ENCODE data around the gene CAD. TPM values are rescaled to one million over a fixed set of nuclear protein-coding genes. Genes with fewer than 3 reads are reported as not detected.

Gene CAD
- total RNA-seq, 1 experiment from 2014 or later, result 130 TPM

DNA sequence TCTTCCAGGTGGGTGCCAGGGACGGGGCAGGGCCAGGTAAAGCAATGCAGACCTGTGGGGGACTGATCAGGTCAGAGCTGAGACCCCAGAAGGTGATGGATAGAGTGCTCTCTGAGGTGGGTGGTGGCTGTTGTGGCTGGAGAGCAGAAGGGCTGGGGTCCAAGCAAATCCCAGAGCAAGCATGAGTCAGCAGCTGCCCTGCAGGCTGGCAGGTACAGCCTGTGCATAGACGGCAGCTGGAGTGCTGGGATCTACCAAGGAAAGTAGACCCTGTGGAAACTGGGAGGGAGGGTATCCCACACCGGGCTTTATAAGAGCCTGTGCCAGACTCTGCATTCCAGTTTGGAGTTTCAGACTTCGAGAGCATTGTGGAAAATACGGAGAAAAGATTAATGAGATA lies 65.7 kb downstream of the CAD start:
- TF ChIP-seq, protein P1, sequence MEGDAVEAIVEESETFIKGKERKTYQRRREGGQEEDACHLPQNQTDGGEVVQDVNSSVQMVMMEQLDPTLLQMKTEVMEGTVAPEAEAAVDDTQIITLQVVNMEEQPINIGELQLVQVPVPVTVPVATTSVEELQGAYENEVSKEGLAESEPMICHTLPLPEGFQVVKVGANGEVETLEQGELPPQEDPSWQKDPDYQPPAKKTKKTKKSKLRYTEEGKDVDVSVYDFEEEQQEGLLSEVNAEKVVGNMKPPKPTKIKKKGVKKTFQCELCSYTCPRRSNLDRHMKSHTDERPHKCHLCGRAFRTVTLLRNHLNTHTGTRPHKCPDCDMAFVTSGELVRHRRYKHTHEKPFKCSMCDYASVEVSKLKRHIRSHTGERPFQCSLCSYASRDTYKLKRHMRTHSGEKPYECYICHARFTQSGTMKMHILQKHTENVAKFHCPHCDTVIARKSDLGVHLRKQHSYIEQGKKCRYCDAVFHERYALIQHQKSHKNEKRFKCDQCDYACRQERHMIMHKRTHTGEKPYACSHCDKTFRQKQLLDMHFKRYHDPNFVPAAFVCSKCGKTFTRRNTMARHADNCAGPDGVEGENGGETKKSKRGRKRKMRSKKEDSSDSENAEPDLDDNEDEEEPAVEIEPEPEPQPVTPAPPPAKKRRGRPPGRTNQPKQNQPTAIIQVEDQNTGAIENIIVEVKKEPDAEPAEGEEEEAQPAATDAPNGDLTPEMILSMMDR (conservative IDR thresholded peaks at IDR 0.05), result no peak
- Histone ChIP-seq H3K4ac (ENCODE audit: low read depth, low read length) (no peak overlapping the region), H3K18ac (ENCODE audit: insufficient read length, low read depth, low read length) (peak overlapping the region; percentile 64), H3K14ac (ENCODE audit: insufficient read depth, low read length) (peak overlapping the region; percentile 71), H4K20me1 (ENCODE audit: control insufficient read depth, insufficient read depth, insufficient read length) (no peaks in the 10 kb centered on the region), H3K23ac (ENCODE audit: insufficient read length, low read depth, low read length) (no peak overlapping the region), H2AK5ac (ENCODE audit: insufficient read length, low read length) (no peak overlapping the region), H2BK120ac (ENCODE audit: low read depth, low read length, poor library complexity, severe bottlenecking) (no peak overlapping the region), H2BK20ac (ENCODE audit: low read depth, low read length, poor library complexity, severe bottlenecking) (no peak overlapping the region), H3K4me1 (ENCODE audit: insufficient read depth, low read length) (peaks cover 13% of the 10 kb centered on the region; the same call in 1 of the 2 replicates), H4K91ac (ENCODE audit: insufficient read length, low read depth, low read length) (no peak overlapping the region), H3K4me2 (ENCODE audit: insufficient read depth, insufficient read length, low read length) (peak overlapping the region; percentile 66), H3K56ac (ENCODE audit: insufficient read length, low read depth, low read length) (no peak overlapping the region), H3K27me3 (ENCODE audit: insufficient read depth, low read length) (no peaks in the 10 kb centered on the region), H3K27ac (ENCODE audit: insufficient read length, low read depth, low read length) (no peak overlapping the region), H3K9me3 (ENCODE audit: control insufficient read depth, low read depth, low read length) (no peaks in the 10 kb centered on the region), H2AFZ (ENCODE audit: low read length) (no peak overlapping the region), H2BK5ac (ENCODE audit: insufficient read length, low read length) (no peak overlapping the region), H3K23me2 (ENCODE audit: insufficient read length, low read depth, low read length, poor library complexity, severe bottlenecking) (peaks cover 6% of the 10 kb centered on the region), H4K5ac (ENCODE audit: insufficient read length, low read depth, low read length) (peak overlapping the region; percentile 18), H3K79me1 (ENCODE audit: insufficient read depth, low read depth, low read length, poor library complexity, severe bottlenecking) (no peaks in the 10 kb centered on the region), H2BK15ac (ENCODE audit: low read depth, low read length) (no peak overlapping the region), H3T11ph (ENCODE audit: low read length) (no peak overlapping the region), H2BK12ac (ENCODE audit: insufficient read length, low read depth, low read length) (no peak overlapping the region), H3K9ac (ENCODE audit: extremely low read depth, insufficient read length, low read length) (no peak overlapping the region), H4K8ac (replicated peaks; ENCODE audit: insufficient read length, low read depth, low read length) (no peak overlapping the region), H3K79me2 (ENCODE audit: insufficient read depth, low read length) (no peaks in the 10 kb centered on the region)
- no peaks in the 10 kb centered on the region for H3K36me3 Mint-ChIP-seq (ENCODE audit: insufficient read depth in 1 of 3, low read depth in 3 of 3)
- peaks cover 58 to 65% of the 10 kb centered on the region in 2 experiments for H3K4me1 Mint-ChIP-seq
- peaks cover 36% of the 10 kb centered on the region for H3K27me3 Mint-ChIP-seq (ENCODE audit: low read depth)
- peak overlapping the region in 2 of 3 experiments; percentile 28 to 66; a peak in 1 of 7 replicates for H3K27ac Mint-ChIP-seq
- WGBS (ENCODE audit: extremely low coverage, insufficient read length, low lambda C conversion rate), result no CpG with 5 or more reads among the region's 5 CpGs
- peak; percentile 52 for DNase-seq
- no peaks in the 10 kb centered on the region for H3K9me3 Mint-ChIP-seq
- H3K4me3 Mint-ChIP-seq, result peak overlapping the region; percentile 54 to 71

Data from H9 (cell line).